ENCODE results near the gene HSD17B12.

DNA sequence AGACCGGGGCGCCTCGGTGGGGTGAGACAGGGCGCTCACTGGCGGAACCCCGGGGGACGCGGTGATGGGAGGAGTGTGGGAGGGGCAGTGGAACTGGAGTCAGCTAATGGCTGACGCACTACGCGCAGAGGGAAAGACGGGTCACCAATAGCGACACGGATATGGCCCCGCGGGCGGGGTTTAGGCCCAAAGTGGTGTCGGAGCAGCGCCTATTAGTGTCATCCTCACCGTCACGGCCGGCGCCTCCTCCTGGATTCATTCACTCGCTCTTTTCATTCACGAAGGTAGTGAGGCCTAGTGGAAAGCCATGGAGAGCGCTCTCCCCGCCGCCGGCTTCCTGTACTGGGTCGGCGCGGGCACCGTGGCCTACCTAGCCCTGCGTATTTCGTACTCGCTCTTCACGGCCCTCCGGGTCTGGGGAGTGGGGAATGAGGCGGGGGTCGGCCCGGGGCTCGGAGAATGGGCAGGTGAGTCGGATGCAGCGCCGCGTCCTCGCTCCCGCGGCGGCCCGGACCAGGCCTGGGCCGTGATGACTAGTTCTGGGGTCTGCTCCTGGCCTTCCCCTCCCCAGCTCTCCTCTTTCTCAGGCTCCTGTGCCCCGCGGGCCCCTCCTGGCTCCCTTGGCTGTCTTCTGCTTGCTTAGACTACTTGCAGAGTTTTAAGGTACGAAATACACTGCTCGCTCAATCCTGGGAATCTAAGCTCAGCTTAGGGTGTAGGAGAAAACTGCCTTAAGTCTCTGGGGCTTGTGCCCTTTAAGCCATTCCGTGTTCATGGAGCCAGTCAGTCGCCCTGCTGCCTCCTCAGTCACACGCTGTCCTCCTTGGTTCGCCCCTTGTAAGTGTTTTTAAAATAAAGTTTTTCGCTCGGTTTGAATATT is at the start of gene HSD17B12:
- TF ChIP-seq, protein P1, sequence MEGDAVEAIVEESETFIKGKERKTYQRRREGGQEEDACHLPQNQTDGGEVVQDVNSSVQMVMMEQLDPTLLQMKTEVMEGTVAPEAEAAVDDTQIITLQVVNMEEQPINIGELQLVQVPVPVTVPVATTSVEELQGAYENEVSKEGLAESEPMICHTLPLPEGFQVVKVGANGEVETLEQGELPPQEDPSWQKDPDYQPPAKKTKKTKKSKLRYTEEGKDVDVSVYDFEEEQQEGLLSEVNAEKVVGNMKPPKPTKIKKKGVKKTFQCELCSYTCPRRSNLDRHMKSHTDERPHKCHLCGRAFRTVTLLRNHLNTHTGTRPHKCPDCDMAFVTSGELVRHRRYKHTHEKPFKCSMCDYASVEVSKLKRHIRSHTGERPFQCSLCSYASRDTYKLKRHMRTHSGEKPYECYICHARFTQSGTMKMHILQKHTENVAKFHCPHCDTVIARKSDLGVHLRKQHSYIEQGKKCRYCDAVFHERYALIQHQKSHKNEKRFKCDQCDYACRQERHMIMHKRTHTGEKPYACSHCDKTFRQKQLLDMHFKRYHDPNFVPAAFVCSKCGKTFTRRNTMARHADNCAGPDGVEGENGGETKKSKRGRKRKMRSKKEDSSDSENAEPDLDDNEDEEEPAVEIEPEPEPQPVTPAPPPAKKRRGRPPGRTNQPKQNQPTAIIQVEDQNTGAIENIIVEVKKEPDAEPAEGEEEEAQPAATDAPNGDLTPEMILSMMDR (IDR thresholded peaks at IDR 0.05) = no peak
- TF ChIP-seq POLR2AphosphoS5 (IDR thresholded peaks at IDR 0.05) = peak; percentile 87
- TF ChIP-seq EP300 (IDR thresholded peaks at IDR 0.05) = no peak

Data from gastroesophageal sphincter (tissue), 3 donors.